WTC11 (cell line): Measurements from ENCODE around the gene C20orf204.

ENCODE experiments used
- CTCF ChIP-seq: fragments of 200-600 bp; IDR thresholded peaks from 2 replicates; pipeline ENCODE4 v1.8.0; 2022; ENCODE audit warnings: antibody characterized with exemption
- MLX ChIP-seq: sonication (generic); formaldehyde crosslinking; IDR thresholded peaks from 2 replicates; pipeline ENCODE4 v1.8.1; 2023; ENCODE audit warnings: mild to moderate bottlenecking, missing genetic modification reagents, moderate library complexity
- MYBL2 ChIP-seq: sonication (generic); formaldehyde crosslinking; IDR thresholded peaks from 2 replicates; pipeline ENCODE4 v1.8.1; 2023; ENCODE audit warnings: mild to moderate bottlenecking, moderate library complexity, missing genetic modification reagents
- SP1 ChIP-seq: sonication (generic); formaldehyde crosslinking; conservative IDR thresholded peaks from 2 replicates; pipeline ENCODE4 v1.8.1; 2022; ENCODE audit warnings: missing genetic modification reagents
- TP53 ChIP-seq: sonication (generic); formaldehyde crosslinking; IDR thresholded peaks from 2 replicates; pipeline ENCODE4 v1.8.1; 2023; ENCODE audit warnings: mild to moderate bottlenecking, missing genetic modification reagents
- ZNF281 ChIP-seq: sonication (generic); formaldehyde crosslinking; IDR thresholded peaks from 2 replicates; pipeline ENCODE4 v1.8.0; 2023; ENCODE audit warnings: mild to moderate bottlenecking, missing genetic modification reagents
- ZNF396 ChIP-seq: fragments of 250-450 bp; sonication (Bioruptor Pico); IDR thresholded peaks from 2 replicates; pipeline ENCODE4 v1.8.0; 2021; ENCODE audit warnings: mild to moderate bottlenecking, moderate library complexity, borderline replicate concordance
- TF ChIP-seq, protein P1 (sequence below): fragments of 250-450 bp; sonication (Bioruptor Pico); IDR thresholded peaks from 2 replicates; pipeline ENCODE4 v1.9.0; 2021; ENCODE audit warnings: mild to moderate bottlenecking, borderline replicate concordance
- TF ChIP-seq, protein P2 (sequence below): sonication (generic); formaldehyde crosslinking; IDR thresholded peaks from 2 replicates; pipeline ENCODE4 v1.8.1; 2023; ENCODE audit warnings: mild to moderate bottlenecking, moderate library complexity, missing genetic modification reagents
- TF ChIP-seq, protein P3 (sequence below): sonication (generic); formaldehyde crosslinking; IDR thresholded peaks from 2 replicates; pipeline ENCODE4 v1.8.1; 2023; ENCODE audit warnings: mild to moderate bottlenecking, missing genetic modification reagents, moderate library complexity

GRCh38 chr20:64069209-64069613 is 33.2 kb downstream of the C20orf204 start:
- TF ChIP-seq CTCF (no peak), ZNF396 (CRISPR knock-in tag) (no peak), TP53 (CRISPR knock-in tag) (no peak), MYBL2 (no peak), SP1 (CRISPR knock-in tag) (no peak), MLX (CRISPR knock-in tag) (no peak), ZNF281 (no peak)
- TF ChIP-seq, protein P1, sequence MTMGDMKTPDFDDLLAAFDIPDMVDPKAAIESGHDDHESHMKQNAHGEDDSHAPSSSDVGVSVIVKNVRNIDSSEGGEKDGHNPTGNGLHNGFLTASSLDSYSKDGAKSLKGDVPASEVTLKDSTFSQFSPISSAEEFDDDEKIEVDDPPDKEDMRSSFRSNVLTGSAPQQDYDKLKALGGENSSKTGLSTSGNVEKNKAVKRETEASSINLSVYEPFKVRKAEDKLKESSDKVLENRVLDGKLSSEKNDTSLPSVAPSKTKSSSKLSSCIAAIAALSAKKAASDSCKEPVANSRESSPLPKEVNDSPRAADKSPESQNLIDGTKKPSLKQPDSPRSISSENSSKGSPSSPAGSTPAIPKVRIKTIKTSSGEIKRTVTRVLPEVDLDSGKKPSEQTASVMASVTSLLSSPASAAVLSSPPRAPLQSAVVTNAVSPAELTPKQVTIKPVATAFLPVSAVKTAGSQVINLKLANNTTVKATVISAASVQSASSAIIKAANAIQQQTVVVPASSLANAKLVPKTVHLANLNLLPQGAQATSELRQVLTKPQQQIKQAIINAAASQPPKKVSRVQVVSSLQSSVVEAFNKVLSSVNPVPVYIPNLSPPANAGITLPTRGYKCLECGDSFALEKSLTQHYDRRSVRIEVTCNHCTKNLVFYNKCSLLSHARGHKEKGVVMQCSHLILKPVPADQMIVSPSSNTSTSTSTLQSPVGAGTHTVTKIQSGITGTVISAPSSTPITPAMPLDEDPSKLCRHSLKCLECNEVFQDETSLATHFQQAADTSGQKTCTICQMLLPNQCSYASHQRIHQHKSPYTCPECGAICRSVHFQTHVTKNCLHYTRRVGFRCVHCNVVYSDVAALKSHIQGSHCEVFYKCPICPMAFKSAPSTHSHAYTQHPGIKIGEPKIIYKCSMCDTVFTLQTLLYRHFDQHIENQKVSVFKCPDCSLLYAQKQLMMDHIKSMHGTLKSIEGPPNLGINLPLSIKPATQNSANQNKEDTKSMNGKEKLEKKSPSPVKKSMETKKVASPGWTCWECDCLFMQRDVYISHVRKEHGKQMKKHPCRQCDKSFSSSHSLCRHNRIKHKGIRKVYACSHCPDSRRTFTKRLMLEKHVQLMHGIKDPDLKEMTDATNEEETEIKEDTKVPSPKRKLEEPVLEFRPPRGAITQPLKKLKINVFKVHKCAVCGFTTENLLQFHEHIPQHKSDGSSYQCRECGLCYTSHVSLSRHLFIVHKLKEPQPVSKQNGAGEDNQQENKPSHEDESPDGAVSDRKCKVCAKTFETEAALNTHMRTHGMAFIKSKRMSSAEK (CRISPR knock-in tag) = no peak
- TF ChIP-seq, protein P2, sequence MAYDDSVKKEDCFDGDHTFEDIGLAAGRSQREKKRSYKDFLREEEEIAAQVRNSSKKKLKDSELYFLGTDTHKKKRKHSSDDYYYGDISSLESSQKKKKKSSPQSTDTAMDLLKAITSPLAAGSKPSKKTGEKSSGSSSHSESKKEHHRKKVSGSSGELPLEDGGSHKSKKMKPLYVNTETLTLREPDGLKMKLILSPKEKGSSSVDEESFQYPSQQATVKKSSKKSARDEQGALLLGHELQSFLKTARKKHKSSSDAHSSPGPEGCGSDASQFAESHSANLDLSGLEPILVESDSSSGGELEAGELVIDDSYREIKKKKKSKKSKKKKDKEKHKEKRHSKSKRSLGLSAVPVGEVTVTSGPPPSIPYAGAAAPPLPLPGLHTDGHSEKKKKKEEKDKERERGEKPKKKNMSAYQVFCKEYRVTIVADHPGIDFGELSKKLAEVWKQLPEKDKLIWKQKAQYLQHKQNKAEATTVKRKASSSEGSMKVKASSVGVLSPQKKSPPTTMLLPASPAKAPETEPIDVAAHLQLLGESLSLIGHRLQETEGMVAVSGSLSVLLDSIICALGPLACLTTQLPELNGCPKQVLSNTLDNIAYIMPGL = no peak
- TF ChIP-seq, protein P3, sequence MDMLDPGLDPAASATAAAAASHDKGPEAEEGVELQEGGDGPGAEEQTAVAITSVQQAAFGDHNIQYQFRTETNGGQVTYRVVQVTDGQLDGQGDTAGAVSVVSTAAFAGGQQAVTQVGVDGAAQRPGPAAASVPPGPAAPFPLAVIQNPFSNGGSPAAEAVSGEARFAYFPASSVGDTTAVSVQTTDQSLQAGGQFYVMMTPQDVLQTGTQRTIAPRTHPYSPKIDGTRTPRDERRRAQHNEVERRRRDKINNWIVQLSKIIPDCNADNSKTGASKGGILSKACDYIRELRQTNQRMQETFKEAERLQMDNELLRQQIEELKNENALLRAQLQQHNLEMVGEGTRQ (CRISPR knock-in tag) = no peak
